Measurements from ENCODE around the gene RUFY3.

Gene RUFY3

GRCh38 chr4:70841951-70842350 lies 120.2 kb downstream of the RUFY3 start:
- no peak for DNase-seq (ENCODE audit: low read depth)

GRCh38 chr4:70842761-70843435 lies 121.1 kb downstream of the RUFY3 start:
- no peak for DNase-seq (ENCODE audit: low read depth)

- DNase-seq (ENCODE audit: low read depth) = no peak
Measured at GRCh38 chr4:70844180-70844579, 122.4 kb downstream of the RUFY3 start.

GRCh38 chr4:70849291-70849690 lies 127.5 kb downstream of the RUFY3 start:
- no peak for DNase-seq (ENCODE audit: low read depth)

GRCh38 chr4:70855464-70855863 lies 133.7 kb downstream of the RUFY3 start:
- DNase-seq (ENCODE audit: low read depth) = no peak
